OCI-LY3 (cell line): ENCODE results near the gene TMEM150C.

Experiments
- EZH2phosphoT487 ChIP-seq: fragments of 200-600 bp; shearing (Covaris generic); IDR thresholded peaks from 2 replicates; pipeline ENCODE4 v1.6.1; 2018; ENCODE audit warnings: antibody characterized with exemption, mixed run types, low read depth
- TF ChIP-seq, protein P1 (sequence below): fragments of 200-600, 300-600 bp; sonication (generic); IDR thresholded peaks from 2 replicates; pipeline ENCODE4 v1.5.1; 2014; ENCODE audit warnings: antibody characterized with exemption, low read length, low read depth

DNA sequence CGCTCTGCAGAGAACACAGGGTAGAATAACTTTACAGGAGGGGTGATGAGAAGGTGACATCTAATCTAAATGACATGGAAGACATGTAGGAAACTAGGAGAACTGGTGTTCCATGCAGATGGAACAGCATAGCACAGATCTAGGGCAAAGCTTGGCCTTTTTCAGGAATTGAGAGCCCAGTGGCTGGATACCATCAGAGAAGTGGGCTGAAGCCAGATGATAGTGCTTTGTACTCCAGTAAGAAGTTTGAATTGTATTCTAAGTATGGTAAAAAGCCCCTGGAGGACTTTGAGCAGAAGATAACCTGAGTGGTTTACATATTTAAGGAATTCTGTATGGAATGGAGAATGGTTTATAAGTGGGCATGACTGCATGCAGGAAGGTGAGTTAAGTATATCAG, 98.6 kb downstream of the TMEM150C start:
- TF ChIP-seq, protein P1, sequence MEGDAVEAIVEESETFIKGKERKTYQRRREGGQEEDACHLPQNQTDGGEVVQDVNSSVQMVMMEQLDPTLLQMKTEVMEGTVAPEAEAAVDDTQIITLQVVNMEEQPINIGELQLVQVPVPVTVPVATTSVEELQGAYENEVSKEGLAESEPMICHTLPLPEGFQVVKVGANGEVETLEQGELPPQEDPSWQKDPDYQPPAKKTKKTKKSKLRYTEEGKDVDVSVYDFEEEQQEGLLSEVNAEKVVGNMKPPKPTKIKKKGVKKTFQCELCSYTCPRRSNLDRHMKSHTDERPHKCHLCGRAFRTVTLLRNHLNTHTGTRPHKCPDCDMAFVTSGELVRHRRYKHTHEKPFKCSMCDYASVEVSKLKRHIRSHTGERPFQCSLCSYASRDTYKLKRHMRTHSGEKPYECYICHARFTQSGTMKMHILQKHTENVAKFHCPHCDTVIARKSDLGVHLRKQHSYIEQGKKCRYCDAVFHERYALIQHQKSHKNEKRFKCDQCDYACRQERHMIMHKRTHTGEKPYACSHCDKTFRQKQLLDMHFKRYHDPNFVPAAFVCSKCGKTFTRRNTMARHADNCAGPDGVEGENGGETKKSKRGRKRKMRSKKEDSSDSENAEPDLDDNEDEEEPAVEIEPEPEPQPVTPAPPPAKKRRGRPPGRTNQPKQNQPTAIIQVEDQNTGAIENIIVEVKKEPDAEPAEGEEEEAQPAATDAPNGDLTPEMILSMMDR: no peak
- TF ChIP-seq EZH2phosphoT487: no peak
